Left lobe of liver (tissue), 2 donors: ENCODE data around the gene MCRS1. TPM values are rescaled to one million over a fixed set of nuclear protein-coding genes. Genes with fewer than 3 reads are reported as not detected.

Experiments
- ATAC-seq: fragments of 200-7000 bp; cut with Tn5 transposase; one replicate; pipeline ENCODE4 v1.9.1; 2020; ENCODE audit warnings: mild to moderate bottlenecking, moderate library complexity
- DNase-seq: peaks from one replicate; pipeline ENCODE4 v3.0.0-alpha.2; 2020; ENCODE audit warnings: low spot score
- total RNA-seq: library from RNA; stranded (reverse); gene quantifications from one replicate; pipeline ENCODE4 v1.2.1, GENCODE V29; 2021
- donor health status: DM: no; HTN: no; CAD: no; lungs with moderate emphysema.
- donor health status: DM: no; HTN: yes; CAD: no.

Gene MCRS1
- total RNA-seq, 1 donor from 2014 or later: 21.0 TPM

DNA sequence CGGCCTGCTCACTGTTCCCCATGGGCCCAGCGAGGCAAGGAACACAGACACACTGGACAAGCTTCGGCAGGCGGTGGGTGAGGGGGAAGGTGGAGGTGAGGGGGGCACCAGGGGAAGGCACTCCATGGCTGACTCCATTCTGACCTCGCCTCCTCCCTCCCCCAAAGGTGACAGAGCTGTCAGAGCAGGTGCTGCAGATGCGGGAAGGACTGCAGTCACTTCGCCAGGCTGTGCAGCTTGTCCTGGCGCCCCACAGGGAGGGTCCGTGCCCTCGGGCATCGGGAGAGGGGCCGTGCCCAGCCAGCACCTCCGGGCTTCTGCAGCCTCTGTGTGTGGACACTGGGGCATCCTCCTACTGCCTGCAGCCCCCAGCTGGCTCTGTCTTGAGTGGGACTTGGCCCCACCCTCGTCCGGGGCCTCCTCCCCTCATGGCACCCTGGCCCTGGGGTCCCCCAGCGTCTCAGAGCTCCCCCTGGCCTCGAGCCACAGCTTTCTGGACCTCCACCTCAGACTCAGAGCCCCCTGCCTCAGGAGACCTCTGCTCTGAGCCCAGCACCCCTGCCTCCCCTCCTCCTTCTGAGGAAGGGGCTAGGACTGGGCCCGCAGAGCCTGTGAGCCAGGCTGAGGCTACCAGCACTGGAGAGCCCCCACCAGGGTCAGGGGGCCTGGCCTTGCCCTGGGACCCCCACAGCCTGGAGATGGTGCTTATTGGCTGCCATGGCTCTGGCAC is 10.6 kb downstream of the MCRS1 start:
- DNase-seq (no peak), ATAC-seq (no peak)

DNA sequence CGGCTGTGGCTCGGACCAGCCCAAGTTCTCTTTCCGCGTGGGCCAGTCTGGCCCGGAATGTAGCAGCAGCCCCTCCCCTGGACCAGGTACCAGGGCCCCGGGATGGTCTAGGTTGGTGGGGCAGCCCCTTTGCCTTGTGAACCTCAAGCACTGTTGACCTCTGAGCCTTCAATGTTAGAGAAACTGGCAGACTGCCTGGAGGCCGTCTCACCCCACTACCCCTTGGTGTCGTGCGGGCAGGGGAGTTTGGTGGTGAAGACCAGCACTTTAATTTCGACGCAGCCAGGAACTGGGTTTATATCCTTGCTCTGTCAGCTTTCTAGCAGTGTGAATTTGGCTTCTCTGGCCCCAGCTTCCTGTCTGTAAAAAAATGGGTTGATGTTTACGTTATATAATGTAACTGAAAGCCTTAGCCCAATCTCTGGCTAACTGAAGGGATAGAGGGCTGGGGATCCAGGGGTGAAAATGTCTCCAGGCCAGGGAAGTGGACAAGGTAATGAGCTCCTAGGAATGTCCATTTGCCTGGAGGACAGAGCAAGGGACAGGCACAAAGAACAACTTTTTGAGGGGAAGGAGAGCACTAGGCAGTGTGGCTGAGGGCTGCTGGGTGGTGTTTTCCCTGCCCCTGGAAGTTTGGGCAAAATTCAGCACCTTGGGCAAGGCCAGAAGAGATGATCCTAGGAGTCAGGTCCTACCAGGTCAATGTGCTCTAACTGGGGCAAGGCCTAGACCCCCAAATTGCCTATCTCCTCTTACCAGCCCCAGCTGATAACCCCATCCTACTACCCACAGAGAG is 11.4 kb downstream of the MCRS1 start:
- no peak for DNase-seq
- no peak for ATAC-seq

DNA sequence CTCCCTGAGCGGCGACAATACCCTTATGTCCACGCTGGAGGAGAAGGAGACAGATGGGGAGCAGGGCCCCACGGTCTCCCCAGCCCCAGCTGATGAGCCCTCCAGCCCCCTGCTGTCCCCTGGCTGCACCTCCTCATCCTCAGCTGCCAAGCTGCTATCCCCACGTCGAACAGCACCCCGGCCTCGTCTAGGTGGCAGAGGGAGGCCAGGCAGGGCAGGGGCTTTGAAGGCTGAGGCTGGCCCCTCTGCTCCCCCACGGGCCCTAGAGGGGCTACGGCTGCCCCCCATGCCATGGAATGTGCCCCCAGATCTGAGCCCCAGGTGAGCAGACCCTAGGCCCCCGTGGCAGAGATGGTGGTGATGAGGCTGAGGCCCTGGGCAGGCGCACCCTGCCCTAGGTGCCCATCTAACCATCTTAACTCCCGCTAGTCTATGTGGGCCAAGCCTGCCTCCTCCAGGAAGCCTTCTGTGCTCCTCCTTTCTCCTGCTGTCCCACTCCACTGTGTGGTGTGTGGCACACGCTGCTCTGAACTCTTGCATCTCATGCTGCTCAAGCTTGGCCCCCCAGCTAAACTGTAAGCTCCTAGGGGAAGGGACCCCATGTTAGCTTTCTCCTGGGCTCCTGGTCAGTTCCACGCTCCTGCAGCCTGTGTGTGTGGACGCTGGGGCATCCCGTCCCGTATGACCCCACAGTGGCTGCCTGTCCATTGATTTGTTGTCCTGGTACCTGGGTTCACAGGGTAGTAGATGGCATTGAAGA is 12.1 kb downstream of the MCRS1 start:
- DNase-seq: no peak
- ATAC-seq: no peak

DNA sequence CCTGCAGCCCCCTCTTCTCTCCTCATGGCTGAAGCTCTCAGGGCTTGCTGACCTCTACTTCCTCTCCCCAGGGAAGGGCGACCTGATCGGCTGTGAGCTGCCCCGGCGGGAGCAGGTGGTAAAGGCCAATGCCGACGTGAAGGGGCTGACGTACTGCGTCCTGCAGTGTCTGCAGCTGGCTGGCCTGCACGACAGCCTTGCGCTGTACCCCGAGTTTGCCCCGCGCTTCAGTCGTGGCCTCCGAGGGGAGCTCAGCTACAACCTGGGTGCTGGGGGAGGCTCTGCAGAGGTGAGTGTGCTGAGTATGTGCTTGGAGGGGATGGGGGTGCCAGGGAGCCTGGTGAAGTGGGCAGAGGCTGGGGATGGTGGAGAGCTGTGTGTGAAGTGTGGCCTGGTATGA is 13.7 kb downstream of the MCRS1 start:
- no peak for DNase-seq

DNA sequence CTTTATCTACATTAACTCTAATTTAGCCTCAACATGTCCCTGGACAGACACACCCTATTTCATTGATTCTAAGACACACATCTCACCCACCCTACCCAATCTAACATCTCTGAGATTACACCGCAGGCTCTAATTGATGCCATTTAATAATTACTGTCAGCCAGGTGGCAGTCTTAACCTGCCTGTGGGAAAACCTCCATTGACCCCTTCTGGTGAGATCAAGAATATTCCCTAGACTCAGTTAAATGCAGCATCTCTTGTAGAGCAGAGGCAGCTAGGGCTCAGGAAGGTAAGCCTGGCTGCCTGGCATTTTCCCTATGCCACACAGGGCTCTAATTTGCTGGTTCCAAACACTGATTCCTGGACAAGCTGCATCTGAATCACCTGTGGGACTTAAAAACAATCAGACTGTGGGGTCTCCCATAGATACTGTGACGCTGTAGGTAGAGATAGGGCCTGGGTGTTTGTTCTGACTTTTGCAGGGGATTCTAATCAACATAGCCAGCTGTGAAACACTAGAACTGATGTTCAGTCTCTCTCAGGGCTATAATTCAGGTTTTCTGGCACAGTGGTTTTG is 14.3 kb downstream of the MCRS1 start:
- DNase-seq: no peak
- ATAC-seq: peak; percentile 36

More for the DNA sequence above, 13.7 kb downstream of the MCRS1 start:
- no peak for ATAC-seq

DNA sequence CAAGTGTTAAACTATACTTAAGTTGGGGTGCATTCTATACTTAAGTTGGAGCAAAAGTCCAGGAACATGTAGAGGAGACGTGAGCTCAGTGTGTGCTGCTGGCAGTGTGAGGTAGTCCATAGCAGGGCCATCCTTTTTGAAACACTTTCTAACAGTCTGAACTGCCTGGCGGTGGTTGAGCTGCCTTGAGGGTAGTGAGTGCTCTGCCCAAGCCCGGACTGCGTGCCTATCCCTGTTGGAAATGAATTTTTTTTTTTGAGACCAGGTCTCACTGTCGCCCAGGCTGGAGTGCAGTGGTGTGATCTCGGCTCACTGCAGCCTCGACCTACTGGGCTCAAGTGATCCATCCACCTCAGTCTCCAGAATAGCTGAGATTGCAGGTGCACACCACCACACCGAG is 15.0 kb downstream of the MCRS1 start:
- no peak for DNase-seq

DNA sequence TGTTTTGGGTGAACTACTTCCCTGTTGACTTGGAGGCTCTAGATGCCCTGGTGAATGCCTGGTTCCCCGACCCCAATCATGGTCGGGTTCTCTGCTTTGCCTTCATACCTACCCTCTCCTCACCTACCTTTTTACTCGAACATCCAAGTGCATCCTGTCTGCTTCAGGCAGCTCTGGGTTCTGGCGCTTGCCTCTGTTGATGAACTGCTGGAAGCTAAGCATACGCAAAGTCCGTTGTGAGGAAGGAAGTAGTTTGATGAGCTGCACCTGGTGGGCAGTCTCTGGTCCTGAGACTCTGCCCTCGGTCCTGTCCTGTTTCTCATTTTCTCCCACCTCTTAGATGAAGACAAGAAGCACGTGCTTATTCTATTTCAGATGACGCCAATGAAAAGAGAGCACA is 15.5 kb downstream of the MCRS1 start:
- DNase-seq: no peak
- no peak for ATAC-seq

More for the DNA sequence above, 15.0 kb downstream of the MCRS1 start:
- no peak for ATAC-seq

DNA sequence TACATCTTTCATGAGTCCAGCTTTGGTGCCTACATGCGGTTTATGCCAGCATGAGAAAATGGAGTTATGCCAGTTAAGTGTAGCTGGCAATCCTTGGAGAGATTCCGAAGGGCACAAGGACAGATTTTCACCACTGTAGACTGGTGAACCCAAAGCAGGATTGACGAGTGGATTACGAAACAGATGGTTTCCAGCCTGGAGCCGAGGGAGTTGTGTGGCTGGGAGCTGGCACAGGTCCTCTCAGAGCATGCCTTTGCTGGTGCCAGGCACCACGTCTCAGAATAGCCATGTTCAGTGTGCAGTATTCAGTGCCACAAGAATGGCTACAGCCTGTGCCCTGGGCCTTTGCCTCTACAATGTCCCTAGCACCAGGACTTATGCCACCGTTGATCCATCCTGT is 15.9 kb downstream of the MCRS1 start:
- ATAC-seq (peak; percentile 86), DNase-seq (peak; percentile 88)

DNA sequence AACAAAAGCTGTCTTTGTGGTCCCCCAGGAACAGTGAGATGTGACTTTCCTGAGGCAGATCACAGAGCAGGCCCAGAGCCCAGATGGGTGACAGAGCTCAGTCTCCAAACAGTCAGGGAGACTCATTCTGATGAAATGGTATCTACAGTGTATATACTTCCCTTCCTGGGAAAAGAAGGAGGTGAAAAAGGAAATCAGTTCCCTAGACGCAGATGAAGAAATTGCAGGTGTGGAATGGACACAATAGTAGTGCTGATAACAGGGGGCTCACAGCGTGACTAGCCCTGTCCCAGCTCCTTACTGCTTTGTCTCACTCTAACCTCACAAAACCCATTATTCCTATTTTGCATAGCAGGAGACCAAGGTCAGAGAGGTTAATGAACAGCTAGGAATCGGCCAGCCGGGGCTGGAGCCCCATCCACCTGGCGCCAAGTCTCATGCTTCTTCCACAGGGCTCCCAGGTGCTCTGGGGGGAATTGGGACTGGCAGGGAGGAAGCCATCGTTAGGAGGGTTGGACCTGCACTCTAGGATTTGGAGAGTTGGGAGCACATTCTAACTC is 17.2 kb downstream of the MCRS1 start:
- DNase-seq (no peak), ATAC-seq (no peak)

DNA sequence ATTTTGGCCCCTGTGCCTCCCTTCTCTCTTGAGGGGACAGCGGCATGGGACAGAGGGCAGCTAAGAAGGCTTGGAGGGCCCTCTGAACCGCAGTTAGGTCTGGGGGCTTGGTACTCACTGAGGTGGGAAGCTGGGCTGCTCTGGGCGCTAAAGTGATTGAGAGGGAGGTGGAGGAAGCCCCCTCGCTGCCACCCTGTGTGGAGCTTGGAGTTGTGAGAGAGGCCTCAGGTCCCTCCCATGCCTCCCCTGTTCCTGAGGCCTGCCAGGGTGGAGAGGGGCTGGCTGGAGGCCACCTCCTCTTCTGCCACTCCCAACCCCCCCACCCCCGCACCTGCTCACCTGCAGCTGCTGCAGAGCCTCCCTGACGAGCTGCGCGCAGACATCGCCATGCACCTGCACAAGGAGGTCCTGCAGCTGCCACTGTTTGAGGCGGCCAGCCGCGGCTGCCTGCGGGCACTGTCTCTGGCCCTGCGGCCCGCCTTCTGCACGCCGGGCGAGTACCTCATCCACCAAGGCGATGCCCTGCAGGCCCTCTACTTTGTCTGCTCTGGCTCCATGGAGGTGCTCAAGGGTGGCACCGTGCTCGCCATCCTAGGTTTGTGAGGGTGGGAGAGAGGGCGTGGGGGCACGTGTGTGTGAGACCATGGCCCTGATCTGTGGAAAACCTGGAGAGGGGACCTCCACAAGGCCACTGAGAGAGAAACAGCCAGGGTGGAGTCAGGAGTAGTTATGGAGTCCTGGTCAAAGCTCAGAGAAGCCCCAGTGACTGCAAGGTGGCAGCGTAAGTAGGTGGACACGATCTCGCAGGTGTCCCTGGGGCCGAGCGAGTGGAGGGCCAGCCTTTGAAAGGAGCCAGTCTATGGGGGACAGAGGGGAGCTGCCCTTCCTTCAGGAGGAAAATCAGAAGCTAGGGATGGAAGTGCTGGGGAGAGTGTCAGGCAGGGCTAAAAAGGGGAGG is 17.9 kb downstream of the MCRS1 start:
- no peak for ATAC-seq

DNA sequence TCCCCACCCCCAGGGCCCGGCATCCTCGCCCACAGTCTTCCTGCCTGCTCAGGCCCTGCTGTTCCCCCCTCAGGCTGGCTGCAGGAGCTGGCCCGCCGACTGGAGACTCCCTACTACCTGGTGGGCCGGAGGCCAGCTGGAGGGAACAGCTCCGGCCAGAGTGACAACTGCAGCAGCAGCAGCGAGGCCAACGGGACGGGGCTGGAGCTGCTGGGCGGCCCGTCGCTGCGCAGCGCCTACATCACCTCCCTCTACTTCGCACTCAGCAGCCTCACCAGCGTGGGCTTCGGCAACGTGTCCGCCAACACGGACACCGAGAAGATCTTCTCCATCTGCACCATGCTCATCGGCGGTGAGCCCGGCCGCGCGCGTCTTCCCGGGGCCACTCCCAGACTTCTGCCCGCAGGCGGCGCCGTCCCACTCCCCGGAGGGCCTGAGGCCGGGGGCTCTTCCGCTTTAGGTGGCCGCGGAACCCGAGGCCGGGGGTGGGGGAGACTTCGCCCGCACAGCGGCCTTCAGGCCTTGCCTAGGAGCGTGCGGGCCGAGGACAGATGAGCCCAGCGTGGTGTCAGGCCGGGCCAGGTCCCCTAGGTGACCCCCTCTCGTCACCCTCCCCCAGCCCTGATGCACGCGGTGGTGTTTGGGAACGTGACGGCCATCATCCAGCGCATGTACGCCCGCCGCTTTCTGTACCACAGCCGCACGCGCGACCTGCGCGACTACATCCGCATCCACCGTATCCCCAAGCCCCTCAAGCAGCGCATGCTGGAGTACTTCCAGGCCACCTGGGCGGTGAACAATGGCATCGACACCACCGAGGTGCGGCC is 18.9 kb downstream of the MCRS1 start:
- ATAC-seq (no peak), DNase-seq (no peak)

More for the DNA sequence above, 17.9 kb downstream of the MCRS1 start:
- DNase-seq: no peak

DNA sequence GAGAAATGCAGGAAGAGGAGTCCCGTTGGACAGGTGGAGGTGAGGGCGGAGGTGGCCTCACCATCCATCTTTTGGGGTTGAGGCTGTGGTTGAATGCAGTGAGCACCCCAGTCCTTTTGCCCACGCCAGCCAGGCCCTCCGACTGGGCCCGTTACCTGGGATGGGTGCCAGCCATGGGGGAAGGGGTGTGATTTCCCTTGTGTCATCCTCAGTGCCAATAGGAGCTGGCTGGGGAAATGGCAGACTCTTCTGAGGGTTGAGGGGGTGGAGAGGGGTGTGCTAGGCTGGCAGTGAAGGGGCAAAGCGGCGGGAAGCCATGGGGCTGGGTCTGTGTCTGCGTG is 19.5 kb downstream of the MCRS1 start:
- no peak for DNase-seq
- ATAC-seq: no peak

DNA sequence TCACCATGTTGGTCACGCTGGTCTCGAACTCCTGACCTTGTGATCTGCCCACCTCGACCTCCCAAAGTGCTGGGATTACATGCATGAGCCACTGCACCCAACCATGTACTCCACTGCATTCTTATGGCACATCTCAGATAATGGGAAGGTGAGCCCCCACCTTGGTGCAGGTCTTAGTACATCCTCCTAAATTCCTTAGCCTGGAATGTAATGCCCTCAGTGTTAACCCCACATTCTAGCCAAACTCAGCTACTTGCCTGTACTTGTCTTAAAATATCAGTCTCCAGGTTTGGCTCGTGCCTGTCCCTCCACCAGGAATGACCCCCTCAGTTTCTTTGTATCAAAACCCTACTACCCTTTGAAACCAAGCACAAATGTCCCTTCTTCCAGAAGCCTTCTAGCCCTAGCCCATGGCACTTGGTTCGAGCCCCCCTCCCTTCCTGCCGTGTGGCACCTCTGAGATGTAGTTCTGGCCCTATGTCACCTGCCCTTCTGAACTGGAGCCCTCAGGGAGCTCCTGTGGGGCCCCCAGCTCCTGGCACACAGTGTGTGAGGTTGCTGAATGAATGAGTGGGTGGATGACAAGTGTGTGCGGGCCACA is 20.8 kb downstream of the MCRS1 start:
- no peak for DNase-seq
- ATAC-seq: no peak

DNA sequence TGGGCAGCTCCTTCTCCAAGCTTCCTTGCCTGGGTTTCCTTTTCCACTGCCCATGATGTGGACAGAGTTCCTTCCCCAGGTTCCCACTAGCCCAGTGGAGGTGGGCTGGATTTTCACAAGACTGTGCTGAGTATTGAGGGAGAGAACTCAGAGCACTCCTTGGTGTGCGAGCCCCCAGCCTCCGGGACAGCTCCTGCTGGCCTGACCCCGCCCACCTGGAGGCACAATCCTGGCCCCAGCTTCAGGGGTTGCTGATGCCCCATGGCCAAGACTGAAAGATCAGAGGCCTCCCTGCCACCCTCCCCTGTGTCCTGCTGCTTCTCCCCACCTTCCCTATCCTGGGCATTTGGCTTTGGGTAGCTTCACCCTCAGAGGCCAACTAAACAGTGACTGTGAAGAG is 21.5 kb downstream of the MCRS1 start:
- ATAC-seq (no peak), DNase-seq (no peak)

DNA sequence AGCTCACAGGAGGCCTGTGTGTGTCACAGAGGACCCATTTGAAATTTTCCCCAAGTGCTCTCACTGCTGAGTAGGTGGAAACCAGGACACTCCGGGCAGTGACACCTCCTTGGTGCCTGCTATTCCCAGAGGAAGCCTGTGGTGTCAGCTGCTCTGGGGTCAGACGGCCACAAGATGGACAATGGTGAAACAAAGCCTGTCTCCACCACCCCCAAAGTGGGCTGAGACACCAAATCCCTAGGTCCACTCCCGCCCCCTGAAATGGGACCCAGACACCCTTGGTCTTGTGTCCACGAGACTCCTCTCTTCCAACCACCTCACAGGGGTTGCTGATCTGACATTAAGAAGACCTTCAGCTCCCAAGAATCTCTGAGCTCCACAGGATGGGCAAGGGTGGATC is 22.1 kb downstream of the MCRS1 start:
- DNase-seq (no peak), ATAC-seq (no peak)

DNA sequence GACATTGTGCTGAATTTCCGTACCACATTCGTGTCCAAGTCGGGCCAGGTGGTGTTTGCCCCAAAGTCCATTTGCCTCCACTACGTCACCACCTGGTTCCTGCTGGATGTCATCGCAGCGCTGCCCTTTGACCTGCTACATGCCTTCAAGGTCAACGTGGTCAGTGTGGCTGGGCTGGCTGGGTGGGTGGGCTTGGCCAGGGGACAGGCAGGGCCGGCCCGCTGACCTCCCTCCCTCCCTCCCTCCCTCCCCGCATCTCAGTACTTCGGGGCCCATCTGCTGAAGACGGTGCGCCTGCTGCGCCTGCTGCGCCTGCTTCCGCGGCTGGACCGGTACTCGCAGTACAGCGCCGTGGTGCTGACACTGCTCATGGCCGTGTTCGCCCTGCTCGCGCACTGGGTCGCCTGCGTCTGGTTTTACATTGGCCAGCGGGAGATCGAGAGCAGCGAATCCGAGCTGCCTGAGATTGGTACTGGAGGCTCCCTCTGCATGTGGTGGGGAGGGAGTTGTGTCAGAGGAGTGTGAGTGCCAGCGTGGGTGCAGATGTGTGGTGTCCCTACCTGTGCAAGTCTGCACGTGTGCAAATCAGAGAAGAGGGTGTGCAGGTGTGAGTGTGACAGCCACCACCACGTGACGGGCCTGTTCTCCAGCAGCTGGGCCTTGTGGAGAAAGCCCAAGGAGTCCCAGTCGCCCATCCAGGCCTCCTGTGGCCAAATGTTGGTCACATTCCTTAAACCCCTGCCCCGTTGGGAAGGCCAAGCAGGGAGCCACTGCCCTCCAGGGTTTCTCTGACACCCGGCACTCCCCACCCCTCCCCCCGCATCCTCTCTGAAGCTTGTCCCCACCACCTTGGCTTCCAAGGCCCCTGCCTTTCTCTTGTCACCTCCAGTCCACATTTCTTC is 23.8 kb downstream of the MCRS1 start:
- DNase-seq: no peak
- no peak for ATAC-seq

DNA sequence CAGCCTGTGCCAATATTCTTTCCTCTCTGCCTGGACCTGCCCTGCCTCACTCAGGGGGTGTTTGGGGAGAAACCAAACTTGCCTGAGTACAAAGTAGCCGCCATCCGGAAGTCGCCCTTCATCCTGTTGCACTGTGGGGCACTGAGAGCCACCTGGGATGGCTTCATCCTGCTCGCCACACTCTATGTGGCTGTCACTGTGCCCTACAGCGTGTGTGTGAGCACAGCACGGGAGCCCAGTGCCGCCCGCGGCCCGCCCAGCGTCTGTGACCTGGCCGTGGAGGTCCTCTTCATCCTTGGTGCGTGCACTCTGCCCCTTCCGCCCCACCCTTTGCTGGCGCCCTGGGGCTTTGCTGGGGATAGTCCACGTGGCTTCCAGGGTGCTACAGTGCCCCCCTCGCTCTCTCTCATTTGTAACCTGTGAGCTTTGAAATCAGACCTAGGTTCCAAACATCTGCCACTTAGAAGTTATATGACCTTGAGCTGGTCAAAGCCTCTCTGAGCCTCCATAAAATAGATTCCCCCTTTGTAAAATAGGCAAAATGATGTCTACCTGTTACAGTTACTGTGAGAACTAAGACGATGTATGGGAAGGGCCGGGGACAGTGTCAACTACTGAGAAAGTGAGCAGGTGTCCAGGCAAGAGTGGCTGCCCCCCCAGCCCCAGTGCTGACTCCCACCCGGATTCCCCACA is 24.6 kb downstream of the MCRS1 start:
- DNase-seq (no peak), ATAC-seq (no peak)
